Measurements from ENCODE around the gene ZC3H12D. TPM values are rescaled to one million over a fixed set of nuclear protein-coding genes. Genes with fewer than 3 reads are reported as not detected.

The ZC3H12D gene
- polyA plus RNA-seq, 4 donors: 2.0 to 4.0 (median 3.1) TPM

DNA sequence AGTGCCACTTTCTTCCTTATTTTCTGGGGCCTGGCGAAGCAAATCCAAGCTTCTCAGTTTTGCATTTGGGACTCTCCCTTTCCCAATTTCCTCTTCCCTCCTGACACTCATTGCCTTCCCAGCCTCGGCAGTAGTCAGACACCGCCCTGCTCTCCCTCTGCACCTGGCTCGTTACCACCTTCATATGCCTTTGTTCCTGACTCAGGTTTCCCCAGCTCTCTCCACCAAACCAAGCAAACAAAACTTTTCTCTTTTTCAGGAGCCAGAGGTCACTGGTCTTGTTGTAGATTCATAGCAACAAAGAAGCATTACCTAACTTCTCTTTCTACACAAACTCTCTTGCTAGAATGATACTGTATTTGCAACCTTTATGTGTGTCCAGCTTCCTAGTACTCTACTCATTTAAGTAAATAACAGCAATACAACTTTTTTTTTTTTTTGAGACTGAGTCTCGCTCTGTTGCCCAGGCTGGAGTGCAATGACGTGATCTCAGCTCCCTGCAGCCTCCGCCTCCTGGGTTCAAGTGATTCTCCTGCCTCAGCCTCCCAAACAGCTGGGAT, 9.0 kb upstream of the ZC3H12D start:
- H3K27me3 ChIP-seq (ENCODE audit: control insufficient read depth in 3 of 3, insufficient read depth in 3 of 3, low read length in 3 of 3): no peaks in the 10 kb centered on the region
- WGBS, 3 donors: 39 to 71% (median 39%) methylated on average over 6 to 7 of the region's 7 CpGs
- H3K27ac ChIP-seq (ENCODE audit: low read depth in 1 of 3, low read length in 2 of 3): no peak overlapping the region
- H3K4me1 ChIP-seq (ENCODE audit: control insufficient read depth in 3 of 3, insufficient read depth in 2 of 3, low read depth in 1 of 3, low read length in 2 of 3): peaks cover 0 to 8% (median 0%) of the 10 kb centered on the region in 3 donors
- FAIRE-seq (no peak), DNase-seq (peak in 1 of 2 donors; percentile 20)
- H3K4me3 ChIP-seq (ENCODE audit: low read depth in 1 of 3, low read length in 3 of 3): no peak overlapping the region
- H3K36me3 ChIP-seq (ENCODE audit: control insufficient read depth in 3 of 3, insufficient read depth in 2 of 3, low read depth in 1 of 3, low read length in 3 of 3): no peaks in the 10 kb centered on the region
- H3K9me3 ChIP-seq (ENCODE audit: control insufficient read depth in 2 of 2, insufficient read depth in 1 of 2, low read depth in 1 of 2, low read length in 1 of 2): no peaks in the 10 kb centered on the region

DNA sequence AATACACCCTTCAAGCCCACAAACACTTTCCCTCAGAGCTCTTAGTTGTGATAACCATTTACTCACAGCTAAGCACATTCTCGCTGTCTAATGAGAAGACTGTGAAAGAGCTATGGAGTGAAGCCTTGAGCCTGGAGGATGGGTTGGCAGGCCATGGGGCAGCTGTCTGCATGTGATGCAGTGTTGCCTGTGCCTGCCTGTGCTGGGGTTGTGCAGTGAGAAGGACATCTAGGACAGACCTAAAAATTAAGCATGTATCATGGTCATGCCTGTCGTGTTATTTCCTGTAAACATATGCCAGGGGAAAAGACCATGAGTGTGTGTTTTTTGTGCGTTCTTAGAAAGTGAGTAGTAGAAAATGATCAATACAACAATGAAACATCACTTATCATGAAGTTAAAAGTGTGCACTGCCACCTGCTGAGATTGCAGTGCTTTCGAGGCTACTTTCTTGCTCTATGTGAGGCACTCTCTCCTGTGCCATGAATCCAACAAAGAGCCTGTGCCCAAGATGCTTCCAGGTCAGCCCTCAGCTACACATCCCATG, 8.1 kb upstream of the ZC3H12D start:
- H3K4me1 ChIP-seq (ENCODE audit: control insufficient read depth in 3 of 3, insufficient read depth in 2 of 3, low read depth in 1 of 3, low read length in 2 of 3): peaks cover 0 to 11% (median 0%) of the 10 kb centered on the region in 3 donors
- no peaks in the 10 kb centered on the region for H3K36me3 ChIP-seq (ENCODE audit: control insufficient read depth in 3 of 3, insufficient read depth in 2 of 3, low read depth in 1 of 3, low read length in 3 of 3)
- no peak overlapping the region for H3K27ac ChIP-seq (ENCODE audit: low read depth in 1 of 3, low read length in 2 of 3)
- no peak for DNase-seq
- no peaks in the 10 kb centered on the region for H3K27me3 ChIP-seq (ENCODE audit: control insufficient read depth in 3 of 3, insufficient read depth in 3 of 3, low read length in 3 of 3)
- no peaks in the 10 kb centered on the region for H3K9me3 ChIP-seq (ENCODE audit: control insufficient read depth in 2 of 2, insufficient read depth in 1 of 2, low read depth in 1 of 2, low read length in 1 of 2)
- FAIRE-seq: no peak
- 79 to 82% (median 82%) methylated on average over 4 of the region's 4 CpGs for WGBS, 3 donors
- no peak overlapping the region for H3K4me3 ChIP-seq (ENCODE audit: low read depth in 1 of 3, low read length in 3 of 3)

DNA sequence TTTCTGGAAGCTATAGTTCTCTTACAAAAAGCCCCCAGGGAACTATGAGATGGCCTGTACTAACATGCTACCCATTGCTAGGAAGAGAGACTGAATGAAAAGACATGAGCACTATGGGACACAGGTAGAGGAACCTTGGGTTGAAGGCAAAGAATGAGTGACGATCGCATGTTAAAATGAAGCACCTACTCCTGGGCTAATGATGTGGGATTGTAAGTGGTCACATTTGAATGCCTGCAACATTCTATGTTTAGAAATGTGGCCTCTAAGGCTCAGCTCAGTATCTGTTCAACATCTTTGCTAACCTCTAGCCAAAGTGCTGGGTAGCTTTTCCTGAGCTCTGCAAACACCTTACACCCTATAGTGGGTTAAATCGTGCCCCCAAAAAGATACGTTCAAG, 5.2 kb upstream of the ZC3H12D start:
- WGBS, 3 donors: 90 to 96% (median 93%) methylated on average over 4 of the region's 4 CpGs

DNA sequence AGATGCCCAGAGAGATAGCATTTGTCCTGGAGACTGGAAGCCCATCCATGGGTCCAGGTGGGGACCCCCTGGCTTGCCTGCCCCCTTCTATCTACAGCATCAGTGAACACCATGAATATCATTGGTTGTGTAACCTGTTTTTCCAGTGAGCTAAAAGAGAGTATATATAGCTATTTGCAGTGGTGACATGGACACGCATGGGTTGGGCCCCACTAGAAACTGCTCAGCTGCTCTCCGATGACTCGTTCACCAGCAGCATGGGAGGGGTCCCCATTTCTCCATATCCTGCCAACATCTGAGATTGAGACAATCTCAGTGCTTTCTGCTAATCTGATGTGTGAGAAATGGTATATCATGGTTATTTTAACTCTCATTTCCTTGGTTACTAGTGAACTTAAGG, 4.0 kb upstream of the ZC3H12D start:
- peak overlapping the region in 1 of 3 donors; percentile 64 for H3K27ac ChIP-seq (ENCODE audit: low read depth in 1 of 3, low read length in 2 of 3)
- H3K36me3 ChIP-seq (ENCODE audit: control insufficient read depth in 3 of 3, insufficient read depth in 2 of 3, low read depth in 1 of 3, low read length in 3 of 3): no peaks in the 10 kb centered on the region
- H3K27me3 ChIP-seq (ENCODE audit: control insufficient read depth in 3 of 3, insufficient read depth in 3 of 3, low read length in 3 of 3): no peaks in the 10 kb centered on the region
- 43 to 68% (median 49%) methylated on average over 3 of the region's 3 CpGs for WGBS, 3 donors
- H3K4me1 ChIP-seq (ENCODE audit: control insufficient read depth in 3 of 3, insufficient read depth in 2 of 3, low read depth in 1 of 3, low read length in 2 of 3): peaks cover 2 to 25% (median 7%) of the 10 kb centered on the region in 3 donors
- H3K9me3 ChIP-seq (ENCODE audit: control insufficient read depth in 2 of 2, insufficient read depth in 1 of 2, low read depth in 1 of 2, low read length in 1 of 2): no peaks in the 10 kb centered on the region
- no peak for FAIRE-seq
- no peak overlapping the region for H3K4me3 ChIP-seq (ENCODE audit: low read depth in 1 of 3, low read length in 3 of 3)
- DNase-seq: peak in 1 of 2 donors; percentile 60

More for the DNA sequence above, 5.2 kb upstream of the ZC3H12D start:
- FAIRE-seq (no peak), DNase-seq (no peak)
- Histone ChIP-seq H3K4me3 (ENCODE audit: low read depth in 1 of 3, low read length in 3 of 3) (no peak overlapping the region), H3K27me3 (ENCODE audit: control insufficient read depth in 3 of 3, insufficient read depth in 3 of 3, low read length in 3 of 3) (no peaks in the 10 kb centered on the region), H3K36me3 (ENCODE audit: control insufficient read depth in 3 of 3, insufficient read depth in 2 of 3, low read depth in 1 of 3, low read length in 3 of 3) (no peaks in the 10 kb centered on the region), H3K27ac (ENCODE audit: low read depth in 1 of 3, low read length in 2 of 3) (peak overlapping the region in 1 of 3 donors; percentile 64), H3K9me3 (ENCODE audit: control insufficient read depth in 2 of 2, insufficient read depth in 1 of 2, low read depth in 1 of 2, low read length in 1 of 2) (no peaks in the 10 kb centered on the region), H3K4me1 (ENCODE audit: control insufficient read depth in 3 of 3, insufficient read depth in 2 of 3, low read depth in 1 of 3, low read length in 2 of 3) (peaks cover 2 to 22% (median 7%) of the 10 kb centered on the region in 3 donors)

DNA sequence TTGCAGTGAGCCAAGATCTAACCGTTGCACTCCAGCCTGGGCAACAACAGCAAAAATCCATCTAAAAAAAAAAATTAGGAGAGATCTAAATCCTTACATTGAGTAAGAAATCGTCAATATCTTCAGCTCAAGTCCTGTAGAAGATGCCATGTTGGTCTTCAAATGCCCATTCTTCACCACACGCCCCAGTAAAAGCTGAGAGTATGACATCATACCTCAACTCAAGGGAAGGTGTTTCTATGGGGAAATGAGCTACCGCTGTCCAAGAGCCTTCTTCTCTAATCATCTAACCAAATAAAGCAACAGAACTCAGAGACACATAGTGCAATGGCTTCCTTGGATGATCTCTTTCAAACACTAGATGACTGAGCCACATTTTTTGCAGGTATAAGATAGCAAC, 2.5 kb upstream of the ZC3H12D start:
- H3K9me3 ChIP-seq (ENCODE audit: control insufficient read depth in 2 of 2, insufficient read depth in 1 of 2, low read depth in 1 of 2, low read length in 1 of 2): no peaks in the 10 kb centered on the region
- no peak overlapping the region for H3K27ac ChIP-seq (ENCODE audit: low read depth in 1 of 3, low read length in 2 of 3)
- no peak overlapping the region for H3K4me3 ChIP-seq (ENCODE audit: low read depth in 1 of 3, low read length in 3 of 3)
- H3K27me3 ChIP-seq (ENCODE audit: control insufficient read depth in 3 of 3, insufficient read depth in 3 of 3, low read length in 3 of 3): no peaks in the 10 kb centered on the region
- DNase-seq (no peak), FAIRE-seq (no peak)
- H3K36me3 ChIP-seq (ENCODE audit: control insufficient read depth in 3 of 3, insufficient read depth in 2 of 3, low read depth in 1 of 3, low read length in 3 of 3): no peaks in the 10 kb centered on the region
- peaks cover 6 to 32% (median 7%) of the 10 kb centered on the region in 3 donors for H3K4me1 ChIP-seq (ENCODE audit: control insufficient read depth in 3 of 3, insufficient read depth in 2 of 3, low read depth in 1 of 3, low read length in 2 of 3)
- WGBS, 3 donors: 93 to 98% (median 94%) methylated on average over 4 of the region's 4 CpGs

DNA sequence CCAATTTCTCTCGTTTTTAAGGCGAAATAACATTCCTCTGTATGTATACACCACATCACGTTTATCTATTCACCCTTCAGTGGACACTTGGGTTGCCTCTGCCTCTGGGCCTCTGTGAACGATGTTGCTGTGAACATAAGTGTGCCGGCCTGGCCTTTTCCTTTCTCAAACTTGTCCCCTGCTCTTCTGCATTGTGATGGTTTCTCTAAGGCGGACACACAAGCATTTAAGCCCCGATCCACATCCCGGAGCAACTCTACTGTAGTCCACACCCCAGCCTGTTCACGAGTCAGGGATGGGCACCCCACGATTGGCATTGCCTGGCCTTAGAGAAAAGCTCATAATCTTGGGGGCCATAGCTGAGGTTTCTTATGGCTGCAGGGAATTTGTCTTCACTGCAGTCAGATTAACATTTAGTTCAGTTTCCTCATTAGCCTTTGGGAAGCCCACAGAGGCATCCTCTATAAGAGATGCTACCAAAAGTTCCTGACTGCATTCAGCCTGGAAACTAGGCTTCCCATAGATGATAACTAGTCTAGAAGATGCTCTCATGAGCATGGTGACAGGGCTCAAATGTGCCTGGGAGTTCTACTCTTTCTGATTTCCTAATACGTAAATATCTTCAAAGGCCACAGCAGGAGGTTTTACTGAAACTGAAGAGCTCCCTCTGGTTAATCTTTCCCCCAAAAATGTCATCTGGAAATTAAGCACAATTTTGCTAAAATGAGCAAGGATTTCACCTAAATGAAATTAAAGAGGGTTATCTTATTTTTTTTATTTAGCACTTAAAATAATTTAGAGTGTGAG, 762 bp downstream of the ZC3H12D start:
- no peaks in the 10 kb centered on the region for H3K9me3 ChIP-seq (ENCODE audit: control insufficient read depth in 2 of 2, insufficient read depth in 1 of 2, low read depth in 1 of 2, low read length in 1 of 2)
- WGBS, 3 donors: 62 to 80% (median 73%) methylated on average over 11 of the region's 11 CpGs
- no peak for FAIRE-seq
- H3K27ac ChIP-seq (ENCODE audit: low read depth in 1 of 3, low read length in 2 of 3): peak overlapping the region; percentile 80 to 92 (median 90)
- H3K4me3 ChIP-seq (ENCODE audit: low read depth in 1 of 3, low read length in 3 of 3): peak overlapping the region in 2 of 3 donors; percentile 27 to 52
- no peaks in the 10 kb centered on the region for H3K36me3 ChIP-seq (ENCODE audit: control insufficient read depth in 3 of 3, insufficient read depth in 2 of 3, low read depth in 1 of 3, low read length in 3 of 3)
- no peaks in the 10 kb centered on the region for H3K27me3 ChIP-seq (ENCODE audit: control insufficient read depth in 3 of 3, insufficient read depth in 3 of 3, low read length in 3 of 3)
- no peak for DNase-seq
- peaks cover 6 to 35% (median 7%) of the 10 kb centered on the region in 3 donors for H3K4me1 ChIP-seq (ENCODE audit: control insufficient read depth in 3 of 3, insufficient read depth in 2 of 3, low read depth in 1 of 3, low read length in 2 of 3)

DNA sequence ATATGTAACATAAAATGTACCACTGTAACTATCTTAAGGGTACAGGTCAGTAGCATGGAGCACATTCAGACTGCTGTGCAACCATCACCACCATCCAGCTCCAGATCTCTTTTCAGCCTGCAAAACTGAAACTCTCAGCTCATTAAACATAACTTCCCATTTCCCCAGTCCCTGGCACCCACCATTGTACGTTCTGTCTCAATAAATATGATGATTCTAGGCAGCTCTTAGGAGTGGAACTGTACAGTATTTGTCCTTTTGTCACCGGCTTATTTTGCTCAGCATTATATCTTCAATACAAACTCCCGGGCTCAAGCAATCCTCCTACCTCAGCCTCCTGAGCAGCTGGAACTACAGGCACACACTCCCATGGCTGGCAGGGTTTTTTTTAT, 1.5 kb downstream of the ZC3H12D start:
- Histone ChIP-seq H3K27ac (ENCODE audit: low read depth in 1 of 3, low read length in 2 of 3) (peak overlapping the region in 2 of 3 donors; percentile 80 to 90), H3K4me3 (ENCODE audit: low read depth in 1 of 3, low read length in 3 of 3) (peak overlapping the region in 1 of 3 donors; percentile 39), H3K27me3 (ENCODE audit: control insufficient read depth in 3 of 3, insufficient read depth in 3 of 3, low read length in 3 of 3) (no peaks in the 10 kb centered on the region), H3K9me3 (ENCODE audit: control insufficient read depth in 2 of 2, insufficient read depth in 1 of 2, low read depth in 1 of 2, low read length in 1 of 2) (no peaks in the 10 kb centered on the region), H3K4me1 (ENCODE audit: control insufficient read depth in 3 of 3, insufficient read depth in 2 of 3, low read depth in 1 of 3, low read length in 2 of 3) (peaks cover 6 to 29% (median 7%) of the 10 kb centered on the region in 3 donors), H3K36me3 (ENCODE audit: control insufficient read depth in 3 of 3, insufficient read depth in 2 of 3, low read depth in 1 of 3, low read length in 3 of 3) (no peaks in the 10 kb centered on the region)
- FAIRE-seq (no peak), DNase-seq (no peak)
- WGBS, 3 donors: 53 to 84% (median 69%) methylated on average over 3 of the region's 3 CpGs

DNA sequence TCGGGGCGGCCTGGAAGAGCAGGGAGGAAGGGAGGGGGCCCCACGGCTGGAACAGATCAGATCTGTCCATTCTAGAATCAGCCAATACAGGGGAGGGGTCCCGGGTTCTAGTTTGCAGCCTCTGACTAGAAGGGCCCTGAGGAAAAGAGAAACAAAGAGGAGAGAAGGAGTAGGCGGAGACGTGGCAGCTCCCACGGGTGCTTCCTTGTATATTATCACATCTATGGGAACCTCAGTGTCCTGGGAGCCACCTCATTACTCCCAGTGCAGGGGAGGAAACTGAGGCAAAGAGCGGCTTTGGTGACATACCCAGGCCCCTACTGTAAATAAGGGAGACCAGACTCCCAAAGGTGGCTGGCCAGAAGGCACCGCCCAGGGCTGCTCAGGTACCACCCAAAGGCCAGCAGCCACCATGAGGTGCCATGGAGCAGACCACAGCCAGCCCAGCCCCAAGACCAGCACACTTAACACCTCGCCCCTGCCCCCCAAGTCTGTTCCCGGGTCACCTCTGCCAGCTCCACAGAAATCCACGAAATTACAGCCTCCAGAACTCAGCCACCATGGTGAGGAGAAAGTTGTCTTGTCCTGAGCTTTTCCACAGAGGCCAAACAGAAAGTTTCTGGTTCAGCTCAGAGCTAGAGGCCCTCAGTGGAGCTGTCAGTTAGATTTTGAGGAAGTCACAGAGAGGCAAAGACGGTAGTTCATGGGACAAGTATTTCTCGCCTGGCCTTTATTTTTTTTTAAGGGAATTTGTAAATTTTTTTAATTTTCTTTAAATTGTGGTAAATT, 2.1 kb downstream of the ZC3H12D start:
- no peaks in the 10 kb centered on the region for H3K9me3 ChIP-seq (ENCODE audit: control insufficient read depth in 2 of 2, insufficient read depth in 1 of 2, low read depth in 1 of 2, low read length in 1 of 2)
- WGBS, 3 donors: 57 to 75% (median 62%) methylated on average over 14 of the region's 14 CpGs
- H3K27ac ChIP-seq (ENCODE audit: low read depth in 1 of 3, low read length in 2 of 3): peak overlapping the region; percentile 44 to 90 (median 72)
- no peak for DNase-seq
- peak overlapping the region in 1 of 3 donors; percentile 42 for H3K4me3 ChIP-seq (ENCODE audit: low read depth in 1 of 3, low read length in 3 of 3)
- H3K27me3 ChIP-seq (ENCODE audit: control insufficient read depth in 3 of 3, insufficient read depth in 3 of 3, low read length in 3 of 3): no peaks in the 10 kb centered on the region
- H3K4me1 ChIP-seq (ENCODE audit: control insufficient read depth in 3 of 3, insufficient read depth in 2 of 3, low read depth in 1 of 3, low read length in 2 of 3): peaks cover 6 to 29% (median 7%) of the 10 kb centered on the region in 3 donors
- no peaks in the 10 kb centered on the region for H3K36me3 ChIP-seq (ENCODE audit: control insufficient read depth in 3 of 3, insufficient read depth in 2 of 3, low read depth in 1 of 3, low read length in 3 of 3)
- no peak for FAIRE-seq
